ENCODE data around the gene PIEZO2.

Gene PIEZO2

DNA sequence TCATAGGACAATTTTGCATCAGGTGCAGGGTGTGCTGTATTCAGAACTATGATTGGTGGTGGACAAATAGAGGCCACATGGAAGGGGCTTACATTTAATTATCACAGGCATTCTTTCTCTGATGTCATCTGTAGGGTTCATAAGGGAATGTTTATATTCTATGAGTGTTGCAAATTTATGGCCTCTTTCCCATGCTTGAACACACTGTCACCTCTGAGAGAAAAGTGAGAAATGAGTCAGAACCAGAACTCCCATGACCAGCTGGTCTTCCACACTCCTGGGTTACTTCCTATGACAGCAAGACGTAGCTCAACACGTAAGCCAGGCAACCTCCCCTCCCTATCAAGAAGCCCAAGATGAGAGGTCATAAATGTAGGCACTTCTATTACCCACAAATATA is 310.8 kb downstream of the PIEZO2 start:
- no peak for DNase-seq

DNA sequence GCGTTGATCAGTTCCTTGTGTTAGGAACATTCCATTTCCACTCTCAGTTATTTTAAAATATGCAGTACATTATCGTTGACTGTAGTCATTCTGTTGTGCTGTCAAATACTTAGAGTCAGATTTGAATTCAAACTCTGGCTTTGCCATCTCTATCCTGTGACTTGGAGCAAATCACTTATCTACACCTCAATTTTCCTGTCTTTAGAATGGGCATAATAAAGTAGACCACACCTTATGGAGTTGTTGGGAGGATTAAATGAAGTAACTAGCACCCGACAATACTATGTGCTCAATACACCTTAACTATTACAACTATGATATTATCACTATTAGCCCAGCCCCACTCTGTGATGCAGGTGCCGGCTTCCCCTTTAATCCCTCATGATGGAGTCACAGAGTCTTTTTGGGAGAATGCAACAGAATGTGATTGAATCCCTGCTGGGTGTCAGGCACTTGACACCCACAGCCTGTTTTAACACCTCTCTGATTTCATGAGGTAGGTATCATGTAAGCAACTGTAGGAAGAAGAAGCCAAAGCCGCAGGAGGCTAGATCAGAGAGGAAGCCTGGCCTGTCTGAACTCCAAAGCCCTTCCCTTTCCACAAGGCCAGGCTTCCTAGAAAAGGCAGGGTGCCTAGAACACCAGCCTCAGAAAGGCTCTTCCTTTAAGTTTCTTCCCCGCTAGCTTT is 315.1 kb downstream of the PIEZO2 start:
- no peak for DNase-seq

DNA sequence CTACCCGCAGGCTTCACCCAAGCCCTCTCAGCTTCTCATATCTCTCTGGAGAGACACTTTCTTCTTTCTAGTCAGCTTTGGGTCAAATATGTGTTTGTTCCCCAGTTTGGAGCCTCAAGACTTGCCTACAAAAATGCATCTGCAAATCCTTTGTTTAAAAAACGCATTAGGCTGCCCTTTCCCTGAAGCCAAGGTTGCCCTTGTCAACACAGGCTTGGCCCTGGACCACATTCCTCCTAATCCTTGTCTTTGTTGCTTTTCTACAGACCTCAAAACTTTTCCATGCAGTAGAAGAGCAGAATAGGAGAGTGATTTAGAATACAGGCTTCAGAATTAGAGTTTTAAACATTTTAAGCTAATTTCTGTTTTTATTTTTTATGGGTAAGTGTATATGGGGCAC is 315.7 kb downstream of the PIEZO2 start:
- DNase-seq: no peak

DNA sequence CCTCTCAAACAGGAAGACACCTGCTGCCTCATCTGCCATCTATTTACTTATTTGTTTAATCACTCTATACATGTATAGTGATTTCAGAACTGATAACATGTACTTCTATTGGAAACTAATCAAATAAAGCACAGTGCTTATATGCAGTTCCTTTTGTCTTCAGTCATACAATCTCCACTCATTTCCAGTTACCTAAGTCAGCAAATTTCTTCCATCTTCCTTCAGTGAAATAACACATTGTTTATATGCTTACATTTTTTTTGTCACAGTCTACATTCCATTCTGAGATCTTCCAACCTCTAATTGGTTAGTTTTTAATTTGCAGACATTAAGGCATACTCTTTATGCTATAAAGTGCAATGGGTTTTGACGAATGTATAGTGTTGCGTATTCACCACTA is 323.0 kb downstream of the PIEZO2 start:
- no peak for DNase-seq

DNA sequence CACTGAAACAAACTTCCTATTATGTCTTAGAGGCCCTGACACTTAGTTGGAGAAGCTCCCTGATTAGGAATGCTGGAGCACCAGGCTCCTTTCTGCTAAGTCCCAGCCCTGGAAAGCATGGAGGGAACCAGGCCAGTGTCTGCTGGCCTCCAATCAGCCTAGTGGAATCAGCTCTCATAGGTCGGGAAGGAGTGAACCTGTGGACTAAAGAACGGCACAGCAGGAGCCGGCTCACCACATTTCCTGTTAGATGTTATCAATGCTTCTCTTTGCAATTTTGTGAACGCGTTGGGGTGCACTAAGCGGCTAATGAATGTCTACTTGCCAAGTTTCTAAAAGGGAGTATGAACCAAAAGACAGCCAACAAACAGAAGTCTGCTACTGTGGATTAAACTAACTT is 326.9 kb downstream of the PIEZO2 start:
- no peak for DNase-seq

DNA sequence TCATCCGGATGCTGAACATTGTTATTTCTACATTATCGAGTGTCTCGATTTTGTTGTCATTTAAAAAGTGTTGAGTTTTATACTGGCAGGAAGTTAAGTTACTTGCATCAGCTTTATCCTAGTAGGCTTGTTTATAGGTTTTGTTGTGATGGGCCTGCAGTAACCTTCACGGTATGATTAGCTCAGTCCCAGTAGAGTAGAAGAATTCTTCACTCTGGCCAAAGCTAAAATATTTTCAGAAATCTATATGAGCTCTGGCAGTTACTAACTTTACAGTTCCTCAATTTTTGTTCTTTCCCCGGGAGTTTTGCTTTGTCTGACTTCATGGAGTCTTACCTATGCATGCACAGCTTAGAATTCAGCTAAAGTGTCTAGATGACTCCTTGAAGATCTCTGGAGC is 328.7 kb downstream of the PIEZO2 start:
- no peak for DNase-seq

DNA sequence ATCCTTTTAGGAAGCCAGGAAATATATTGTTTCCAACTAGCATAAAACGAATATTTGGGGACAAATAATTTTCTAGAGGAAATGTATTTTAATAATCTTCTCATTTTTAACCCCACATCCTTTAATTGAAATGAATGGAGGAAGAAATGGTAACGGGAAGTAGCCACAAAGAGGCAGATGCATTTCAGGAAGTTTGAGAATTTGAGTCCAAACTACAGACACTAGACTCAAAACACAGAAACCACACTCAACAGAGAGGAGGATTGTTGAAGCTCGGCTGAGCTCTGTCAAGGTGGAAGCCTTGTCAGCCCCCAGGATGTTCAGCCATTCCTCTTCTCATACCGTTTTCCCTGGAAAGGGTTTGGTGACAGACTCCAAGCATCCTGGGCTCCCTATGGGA is 335.0 kb downstream of the PIEZO2 start:
- DNase-seq: no peak

DNA sequence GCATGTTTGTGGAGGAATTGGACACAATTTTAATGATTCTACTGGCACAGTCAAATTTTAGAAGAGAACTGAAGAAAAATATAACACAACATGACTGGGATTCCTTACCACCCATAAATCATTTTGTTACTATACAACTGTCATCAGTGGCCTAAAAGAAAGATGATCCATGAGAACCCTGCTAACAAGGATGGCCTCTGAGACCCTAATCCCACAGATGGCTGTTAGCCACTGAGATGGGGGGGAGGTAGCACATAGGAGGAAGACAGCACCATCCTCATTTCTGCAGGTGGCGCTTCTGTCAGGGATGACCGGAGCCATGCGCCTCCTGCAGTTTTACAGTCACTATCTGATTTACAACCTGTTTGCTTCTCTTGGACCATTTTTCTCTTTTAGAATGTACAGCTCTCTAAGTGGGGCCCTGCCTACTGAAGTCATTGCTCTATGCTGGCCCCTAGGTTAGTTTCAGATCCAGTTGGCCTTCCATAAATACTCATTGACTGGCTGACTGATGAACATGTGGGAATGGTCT is 343.7 kb downstream of the PIEZO2 start:
- DNase-seq: no peak

DNA sequence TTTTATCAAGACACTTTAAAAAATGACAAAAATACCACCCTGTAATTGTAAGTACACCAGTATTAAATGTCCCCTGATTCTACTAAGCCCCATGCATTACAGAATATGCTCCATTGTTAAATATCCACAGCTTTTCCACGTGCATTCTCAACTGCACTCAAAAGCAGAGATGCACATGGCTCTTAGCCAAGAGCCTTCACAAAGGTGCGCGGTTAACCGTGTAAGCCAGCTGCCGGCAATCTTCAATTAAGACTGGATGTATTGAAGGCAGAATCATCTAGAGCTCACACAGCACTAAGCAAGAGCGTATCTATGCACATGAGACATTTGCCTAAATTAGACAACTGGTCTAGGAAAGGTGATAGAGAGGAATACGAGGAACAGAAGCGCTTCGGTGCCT is 345.2 kb downstream of the PIEZO2 start:
- no peak for DNase-seq

DNA sequence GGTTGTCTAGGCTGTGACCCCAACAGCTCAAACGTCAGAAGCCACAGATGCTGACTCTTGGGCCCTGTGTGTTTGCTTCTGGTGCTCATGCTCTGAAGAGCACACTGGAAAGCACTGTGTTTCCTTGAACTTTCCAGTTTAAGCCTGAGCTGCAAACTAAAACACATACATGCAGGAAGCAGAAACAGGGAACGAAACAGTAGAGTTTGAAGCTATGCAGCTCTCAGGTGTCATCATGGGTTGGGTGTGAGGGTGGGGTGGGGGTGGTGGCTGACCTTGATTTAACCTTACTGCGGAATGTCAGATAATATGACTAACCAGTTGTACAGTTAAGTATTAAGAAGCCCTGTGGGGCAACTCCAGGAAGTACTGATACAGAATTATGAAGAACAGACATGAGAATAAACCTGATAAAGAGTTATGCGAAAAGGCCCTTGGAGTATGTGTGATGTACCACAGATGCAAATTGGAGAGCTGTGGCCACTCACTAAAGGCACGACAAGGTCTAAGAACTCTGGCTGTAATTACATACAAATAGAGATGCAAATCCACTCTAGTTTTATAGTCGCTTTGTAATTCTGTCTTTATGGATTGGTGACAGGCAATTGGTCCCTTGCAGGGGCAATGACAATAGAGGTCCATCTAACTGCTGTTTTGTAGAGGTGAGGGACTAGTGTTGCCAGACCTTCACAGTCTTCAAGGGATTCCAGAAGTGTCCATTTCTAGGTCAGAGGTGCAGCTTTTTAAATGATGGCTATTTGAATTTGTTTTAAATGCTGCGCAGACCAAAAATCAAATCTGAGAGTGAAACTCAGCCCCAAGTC is 350.4 kb downstream of the PIEZO2 start:
- no peak for DNase-seq

DNA sequence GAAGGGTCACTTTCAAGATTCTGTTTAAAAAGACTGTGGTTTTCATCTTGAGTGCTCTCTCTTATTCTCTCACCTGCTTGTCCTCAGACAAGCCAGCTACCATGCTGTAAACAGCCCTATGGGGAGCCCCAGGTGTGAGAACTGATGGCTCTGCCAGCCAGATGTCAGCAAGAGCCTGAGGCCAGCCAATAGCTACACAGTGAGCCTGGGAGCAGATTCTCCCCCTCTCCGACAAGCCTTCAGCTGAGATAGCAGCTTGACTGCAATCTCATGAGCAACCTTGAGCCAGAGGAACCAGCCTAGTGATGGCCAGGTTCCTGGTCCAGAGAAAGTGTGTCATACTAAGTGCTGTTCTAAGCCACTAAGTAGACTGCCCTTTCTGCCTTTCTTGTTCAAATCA is 351.5 kb downstream of the PIEZO2 start:
- DNase-seq: no peak

DNA sequence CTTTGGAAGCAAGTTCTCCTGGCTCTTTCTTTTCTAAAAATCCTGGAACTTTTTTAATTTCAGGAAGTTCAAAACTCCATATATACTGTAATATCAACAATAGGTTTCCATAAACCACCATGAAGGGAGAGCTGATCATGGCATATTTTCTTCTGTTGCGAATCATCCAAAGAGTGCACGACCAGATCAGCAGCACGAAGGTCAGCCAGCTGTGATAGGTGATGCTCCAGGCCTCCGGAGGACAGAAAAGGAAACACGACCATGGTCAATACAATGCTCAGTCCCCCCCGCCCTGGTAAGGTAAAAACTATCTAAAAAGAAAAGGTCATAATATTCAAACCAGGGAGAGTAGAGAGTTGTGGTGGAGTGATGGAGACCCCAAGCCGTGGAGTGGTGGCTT is 354.6 kb downstream of the PIEZO2 start:
- DNase-seq: no peak

DNA sequence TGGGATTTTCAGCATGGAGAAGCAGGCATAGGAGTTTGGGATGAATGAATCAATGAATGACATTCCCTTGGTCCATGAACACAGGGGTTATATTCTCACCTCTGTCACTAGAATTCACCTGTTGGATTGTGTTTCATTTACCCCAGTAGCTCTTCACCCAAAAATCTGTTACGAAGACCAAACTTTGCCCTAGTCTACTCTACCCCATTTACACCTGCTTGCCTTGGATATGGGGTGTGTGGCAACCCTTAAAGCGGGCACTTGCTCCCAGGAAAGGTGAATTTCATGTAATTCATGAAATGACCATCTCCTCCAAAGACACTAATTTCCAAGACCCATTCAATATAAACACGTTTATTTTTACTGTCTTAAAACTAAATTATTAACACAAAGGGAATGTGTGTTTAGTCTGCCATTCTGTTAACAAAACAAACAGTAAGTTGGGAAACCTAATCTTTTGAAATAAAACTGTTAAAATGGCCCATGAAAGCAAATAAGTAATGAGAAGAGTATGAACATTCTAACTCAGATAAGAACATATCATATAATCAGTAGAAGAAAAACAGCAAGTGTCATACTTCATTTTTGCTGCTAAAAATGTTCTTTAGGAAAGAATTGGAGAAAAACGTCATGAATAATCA is 355.5 kb downstream of the PIEZO2 start:
- no peak for DNase-seq

DNA sequence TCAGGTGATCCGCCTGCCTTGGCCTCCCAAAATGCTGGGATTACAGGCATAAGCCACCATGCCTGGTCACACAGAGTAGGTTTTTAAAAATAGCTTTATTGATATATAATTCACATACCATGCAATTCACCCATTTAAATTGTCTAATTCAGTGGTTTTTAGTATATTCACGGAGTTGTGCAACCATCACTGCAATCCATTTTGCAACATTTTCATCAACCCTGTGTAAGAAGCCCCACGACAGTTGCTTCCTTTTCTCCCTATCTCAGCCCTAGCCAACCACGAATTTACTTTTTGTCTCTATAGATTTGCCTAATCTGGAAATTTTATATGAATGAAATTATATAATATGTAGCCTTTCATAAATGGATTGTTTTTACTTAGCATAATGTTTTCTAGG is 357.2 kb downstream of the PIEZO2 start:
- DNase-seq: no peak

DNA sequence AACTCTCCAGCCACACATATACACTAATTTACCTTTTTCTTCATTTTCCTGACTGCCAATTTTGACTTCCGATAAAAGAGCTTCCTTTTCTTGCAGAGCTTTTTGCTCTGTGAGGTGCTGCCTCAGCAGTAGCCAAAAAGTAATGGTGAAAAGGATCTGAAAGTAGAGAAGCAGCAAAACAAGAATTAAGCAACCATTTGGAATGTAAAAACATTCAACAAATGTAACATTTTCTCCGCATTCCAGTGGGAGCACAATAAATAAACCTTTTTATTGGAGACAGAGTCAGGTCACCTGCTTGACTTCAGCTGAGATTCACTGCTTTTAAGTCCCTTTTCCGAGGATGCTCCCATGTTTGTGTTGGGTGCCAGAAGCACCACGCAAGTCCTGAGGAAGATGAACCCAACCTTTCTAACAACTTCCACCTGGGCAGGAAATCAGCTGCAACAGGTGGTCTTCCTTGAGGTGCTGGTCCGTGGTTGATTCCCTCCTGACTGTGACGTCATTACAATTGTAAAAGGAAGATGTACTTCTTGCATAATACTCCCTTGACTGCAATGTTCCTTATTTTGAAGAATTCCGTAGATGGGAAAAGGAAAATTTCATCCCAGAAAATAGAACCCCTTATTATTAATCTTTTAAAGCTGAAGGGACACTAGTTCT is 358.1 kb downstream of the PIEZO2 start:
- no peak for DNase-seq

DNA sequence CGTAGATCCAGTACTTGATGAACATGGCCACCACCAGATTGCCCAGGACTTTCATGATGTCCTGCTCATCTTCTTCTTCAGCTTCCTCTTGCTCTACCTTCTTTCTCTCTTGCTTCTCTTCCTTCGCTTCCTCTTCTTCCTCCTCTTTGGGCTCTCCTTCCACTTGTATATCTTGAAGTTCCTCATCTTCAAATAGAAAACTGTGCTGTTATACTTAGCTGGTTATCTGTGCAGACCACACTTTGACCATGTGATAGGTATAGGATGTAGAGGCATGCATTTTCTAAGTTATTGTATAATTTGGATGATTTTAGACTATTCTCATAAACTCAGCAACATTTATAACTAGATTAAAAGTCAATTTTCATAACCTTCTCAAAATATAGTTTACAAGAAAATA is 360.2 kb downstream of the PIEZO2 start:
- no peak for DNase-seq

DNA sequence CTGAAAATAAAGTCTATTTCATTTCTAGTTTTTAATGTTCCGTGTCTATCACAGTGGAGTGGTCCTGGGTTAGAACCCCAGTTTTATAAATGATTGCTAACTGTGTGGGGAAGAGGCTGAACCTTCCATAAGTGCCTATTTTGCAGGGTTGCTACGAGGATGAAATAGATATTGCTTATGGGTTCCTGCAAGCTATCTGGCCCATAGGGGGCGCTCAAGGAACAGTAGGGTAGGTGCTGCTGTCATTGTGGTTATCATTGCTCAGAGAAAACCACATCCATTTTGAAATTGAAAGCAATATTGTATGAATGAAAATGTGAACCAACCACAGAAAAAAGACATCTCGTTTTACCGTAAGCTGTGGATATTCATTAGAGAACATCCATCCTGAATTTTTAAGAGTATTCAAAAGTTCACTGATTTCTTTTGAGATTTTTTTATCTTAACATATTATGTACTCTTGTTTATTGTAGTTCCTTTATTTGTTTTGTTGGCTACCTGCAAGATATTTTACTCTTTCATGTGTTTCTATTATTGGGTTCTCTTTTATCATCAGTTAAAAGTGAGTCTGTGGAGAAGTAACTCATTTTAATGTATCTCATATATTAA is 362.0 kb downstream of the PIEZO2 start:
- DNase-seq: no peak

DNA sequence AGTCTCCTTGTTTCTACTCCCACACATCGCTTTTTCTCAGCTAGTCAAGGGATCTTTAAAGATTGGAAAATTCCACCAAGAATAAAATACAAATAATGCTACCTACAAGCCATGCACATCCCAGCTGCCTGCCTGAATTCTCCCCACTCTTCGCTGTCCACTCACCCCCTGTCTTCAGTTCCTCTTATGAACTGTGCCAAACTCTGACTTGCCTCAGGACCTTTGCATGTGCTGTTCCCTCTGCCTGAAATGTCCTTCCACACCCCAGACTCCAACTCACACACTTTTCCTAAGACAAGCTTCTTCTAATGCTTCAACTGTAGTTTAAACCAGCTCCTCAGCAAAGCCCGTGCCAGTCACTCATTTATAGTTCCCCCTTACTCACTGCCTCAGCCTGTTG is 363.6 kb downstream of the PIEZO2 start:
- DNase-seq: no peak

DNA sequence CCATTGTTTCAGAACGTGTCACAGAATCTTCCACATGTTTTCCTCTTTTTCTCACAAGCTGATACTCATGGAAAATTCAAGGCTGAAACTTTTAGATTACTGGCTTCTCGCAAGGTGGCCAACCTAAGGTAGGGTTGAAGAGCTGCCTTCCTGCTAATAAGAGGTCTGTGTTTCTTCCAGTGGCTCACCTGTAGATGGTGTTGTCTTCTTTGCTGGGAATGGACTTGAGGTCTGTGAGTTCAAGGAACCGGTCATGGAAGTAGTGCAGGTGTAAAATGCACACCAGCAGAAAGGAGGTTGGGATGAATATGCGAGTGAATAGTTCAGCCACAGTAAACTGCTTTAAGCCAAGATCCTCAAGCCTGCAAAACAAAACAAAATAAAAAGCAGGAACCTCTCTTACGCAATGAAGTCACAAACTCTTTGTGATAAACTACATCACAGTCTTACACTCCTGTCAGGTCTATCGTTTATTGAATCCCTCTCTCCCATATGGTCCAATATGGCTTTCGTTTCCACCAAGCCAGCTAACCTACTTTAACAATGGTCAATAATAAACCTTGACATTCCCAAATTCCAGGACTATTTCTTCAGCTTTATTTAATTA is 364.7 kb downstream of the PIEZO2 start:
- no peak for DNase-seq

DNA sequence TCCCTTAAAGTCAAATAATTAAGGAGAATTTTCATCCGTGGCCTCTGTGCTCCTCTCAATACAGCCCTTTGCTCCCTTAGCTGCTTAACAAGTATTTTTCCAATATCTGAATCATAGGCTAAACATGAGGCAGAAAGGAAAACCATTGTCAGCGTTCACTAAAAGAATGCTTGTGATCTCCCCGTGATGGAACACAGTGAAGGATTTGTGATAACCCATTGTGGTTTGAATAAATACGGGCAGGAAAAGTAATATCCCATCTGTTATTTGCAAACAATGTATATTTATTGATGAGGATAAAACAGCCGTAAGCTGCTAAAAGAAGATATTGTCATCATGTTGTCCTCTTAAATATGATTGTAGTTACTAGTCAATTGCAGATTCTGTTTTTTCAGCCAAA is 365.4 kb downstream of the PIEZO2 start:
- DNase-seq: no peak

DNA sequence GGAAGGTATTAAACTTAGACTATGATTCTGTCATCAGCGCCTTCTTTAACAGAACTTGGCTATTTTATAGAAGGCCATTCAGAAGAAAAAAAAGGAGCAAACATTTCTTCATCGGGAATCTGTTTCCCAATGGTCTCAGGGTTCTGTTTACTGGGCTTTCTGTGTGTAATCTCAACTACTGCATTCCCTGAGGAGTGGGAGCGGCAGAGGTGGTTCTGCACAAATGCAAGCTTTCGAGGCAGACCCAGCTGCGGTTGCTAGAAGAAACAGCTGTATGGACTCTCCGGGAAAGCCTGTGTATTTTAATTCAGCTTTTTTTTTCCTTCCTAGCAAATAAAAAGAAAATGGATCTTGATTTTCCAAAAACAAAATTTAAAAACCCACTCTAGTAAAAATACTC is 372.9 kb downstream of the PIEZO2 start:
- DNase-seq: no peak

DNA sequence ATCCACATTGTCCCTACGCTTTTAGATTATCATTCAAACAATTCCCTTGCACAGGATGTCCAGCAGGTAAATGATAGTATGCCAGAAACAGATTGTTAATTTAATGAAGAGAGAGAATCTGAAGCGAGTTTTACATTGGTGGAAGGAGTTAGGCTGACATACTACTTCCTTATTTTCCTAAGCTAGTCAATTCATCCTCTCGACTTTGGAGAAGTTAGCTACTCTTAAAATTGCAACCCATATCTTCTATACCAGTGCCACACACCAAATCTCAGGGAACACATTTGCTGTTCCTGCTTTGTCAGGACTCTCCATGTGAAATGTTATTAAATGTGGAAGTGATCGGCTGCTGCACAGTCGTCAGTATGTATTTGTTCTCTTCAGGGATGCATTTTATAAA is 374.3 kb downstream of the PIEZO2 start:
- DNase-seq: no peak

All from cerebellar nuclear complex (tissue), 1 donor.